ENCODE data around the gene ZNF329. TPM values are rescaled to one million over a fixed set of nuclear protein-coding genes. Genes with fewer than 3 reads are reported as not detected.

Gene ZNF329
- total RNA-seq, 1 experiment from 2014 or later = 1.7 TPM

- TF ChIP-seq JUND (IDR thresholded peaks at IDR 0.05) = no peak
- TF ChIP-seq TCF7L2 (IDR thresholded peaks at IDR 0.05; ENCODE audit: borderline replicate concordance, extremely low read depth, insufficient read depth, insufficient read length) = no peak
- no peak for TF ChIP-seq ATF3 (IDR thresholded peaks at IDR 0.05)
- no peak for TF ChIP-seq CTCF (IDR thresholded peaks at IDR 0.05 in 2 of 3, conservative IDR thresholded peaks at IDR 0.05 in 1 of 3; ENCODE audit: borderline replicate concordance in 1 of 3, insufficient read depth in 1 of 3, low read depth in 2 of 3, low read length in 2 of 3)
- no peak for TF ChIP-seq ZFX (IDR thresholded peaks at IDR 0.05)
- TF ChIP-seq POLR2A (IDR thresholded peaks at IDR 0.05; ENCODE audit: borderline replicate concordance, extremely low read depth, insufficient read depth, insufficient read length) = no peak
- TF ChIP-seq FOSL1 (IDR thresholded peaks at IDR 0.05; ENCODE audit: low read depth) = no peak
- TF ChIP-seq SIN3A (IDR thresholded peaks at IDR 0.05; ENCODE audit: low read depth) = no peak
- no peak for TF ChIP-seq POLR2AphosphoS5 (IDR thresholded peaks at IDR 0.05; ENCODE audit: low read depth, low read length)
- no peak for TF ChIP-seq EZH2phosphoT487 (IDR thresholded peaks at IDR 0.05; ENCODE audit: borderline replicate concordance)
- TF ChIP-seq CEBPB (IDR thresholded peaks at IDR 0.05; ENCODE audit: low read depth) = no peak
Measured at GRCh38 chr19:58089846-58090245, 60.7 kb downstream of the ZNF329 start (continued).

GRCh38 chr19:58088521-58089052 is 62.0 kb downstream of the ZNF329 start:
- Histone ChIP-seq H3K9me3 (ENCODE audit: control insufficient read depth in 1 of 2, insufficient read depth in 1 of 2, low read depth in 1 of 2, low read length in 2 of 2) (peaks cover 9 to 16% of the 10 kb centered on the region in 2 experiments; a peak in 2 of 4 replicates), H2AFZ (ENCODE audit: low read depth, low read length, poor library complexity, severe bottlenecking) (no peak overlapping the region), H3K27me3 (ENCODE audit: insufficient read depth, low read length) (no peaks in the 10 kb centered on the region), H3K4me1 (ENCODE audit: control insufficient read depth in 1 of 2, insufficient read depth in 2 of 2, low read length in 2 of 2) (no peaks in the 10 kb centered on the region), H3K27ac (ENCODE audit: low read depth, low read length) (no peak overlapping the region), H3K4me2 (ENCODE audit: low read length) (no peak overlapping the region), H3K4me3 (replicated peaks in 1 of 2; ENCODE audit: low read depth in 1 of 2, low read length in 2 of 2) (no peak overlapping the region), H3K79me2 (ENCODE audit: insufficient read depth, low read length) (no peaks in the 10 kb centered on the region), H3K9me2 (ENCODE audit: insufficient read depth) (no peaks in the 10 kb centered on the region), H3K36me3 (ENCODE audit: control insufficient read depth in 1 of 2, insufficient read depth in 2 of 2, low read length in 2 of 2) (no peaks in the 10 kb centered on the region), H3K9ac (ENCODE audit: low read length) (no peak overlapping the region), H4K20me1 (ENCODE audit: insufficient read depth) (no peaks in the 10 kb centered on the region)
- intact Hi-C loops (cut with micrococcal nuclease) = no loop called here
- BruUV-seq (replicated peaks) = no TSS peak
- ChIA-PET RAD21 (ENCODE audit: low non-redundant PET in 1 of 2, low total read pairs in 2 of 2, uncharacterized antibody in 2 of 2, unreplicated experiment in 2 of 2) (no interaction called here), POLR2A (no interaction called here), CTCF (no interaction called here)
- no peak for ATAC-seq
- no peak for DNase-seq (ENCODE audit: low read depth, low spot score)
- TF ChIP-seq EZH2phosphoT487 (IDR thresholded peaks at IDR 0.05; ENCODE audit: borderline replicate concordance) (no peak), ZNF274 (IDR thresholded peaks at IDR 0.05; ENCODE audit: low read depth, low read length) (no peak), ATF3 (IDR thresholded peaks at IDR 0.05) (no peak), CBX3 (IDR thresholded peaks at IDR 0.05; ENCODE audit: low read depth) (no peak), FOSL1 (IDR thresholded peaks at IDR 0.05; ENCODE audit: low read depth) (no peak), SP1 (IDR thresholded peaks at IDR 0.05; ENCODE audit: low read depth) (no peak), CEBPB (IDR thresholded peaks at IDR 0.05; ENCODE audit: low read depth) (no peak), EGR1 (IDR thresholded peaks at IDR 0.05; ENCODE audit: low read depth) (no peak), ZFX (IDR thresholded peaks at IDR 0.05) (no peak), SIN3A (IDR thresholded peaks at IDR 0.05; ENCODE audit: low read depth) (no peak), REST (IDR thresholded peaks at IDR 0.05; ENCODE audit: low read depth) (no peak)
- TF ChIP-seq, protein P1, sequence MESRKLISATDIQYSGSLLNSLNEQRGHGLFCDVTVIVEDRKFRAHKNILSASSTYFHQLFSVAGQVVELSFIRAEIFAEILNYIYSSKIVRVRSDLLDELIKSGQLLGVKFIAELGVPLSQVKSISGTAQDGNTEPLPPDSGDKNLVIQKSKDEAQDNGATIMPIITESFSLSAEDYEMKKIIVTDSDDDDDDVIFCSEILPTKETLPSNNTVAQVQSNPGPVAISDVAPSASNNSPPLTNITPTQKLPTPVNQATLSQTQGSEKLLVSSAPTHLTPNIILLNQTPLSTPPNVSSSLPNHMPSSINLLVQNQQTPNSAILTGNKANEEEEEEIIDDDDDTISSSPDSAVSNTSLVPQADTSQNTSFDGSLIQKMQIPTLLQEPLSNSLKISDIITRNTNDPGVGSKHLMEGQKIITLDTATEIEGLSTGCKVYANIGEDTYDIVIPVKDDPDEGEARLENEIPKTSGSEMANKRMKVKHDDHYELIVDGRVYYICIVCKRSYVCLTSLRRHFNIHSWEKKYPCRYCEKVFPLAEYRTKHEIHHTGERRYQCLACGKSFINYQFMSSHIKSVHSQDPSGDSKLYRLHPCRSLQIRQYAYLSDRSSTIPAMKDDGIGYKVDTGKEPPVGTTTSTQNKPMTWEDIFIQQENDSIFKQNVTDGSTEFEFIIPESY (IDR thresholded peaks at IDR 0.05; ENCODE audit: extremely low read depth, insufficient replicate concordance, low read length) = no peak
